DND-41 (cell line): Measurements from ENCODE around the gene CFAP97.

Experiments used
- ATAC-seq: fragments of 200-7000 bp; cut with Tn5 transposase; 3 replicates; pipeline ENCODE4 v1.9.1; 2021; ENCODE audit warnings: low read depth; ENCODE audit not compliant: insufficient read depth
- DNase-seq: peaks from one replicate; pipeline ENCODE4 v3.0.0-alpha.2; 2020
- H2AFZ ChIP-seq: 2 replicates; pipeline ENCODE4 v1.6.0; 2012; ENCODE audit warnings: low read depth, low read length
- H3K27ac ChIP-seq: 2 replicates; pipeline ENCODE4 v1.5.1; 2012; ENCODE audit warnings: low read length, inconsistent platforms
- H3K27me3 ChIP-seq: fragments of 200-600 bp; sonication (generic); 2 replicates; pipeline ENCODE4 v1.6.0; 2012; ENCODE audit warnings: low read length, mild to moderate bottlenecking, inconsistent platforms; ENCODE audit not compliant: insufficient read depth, poor library complexity
- H3K36me3 ChIP-seq: 2 replicates; pipeline ENCODE4 v1.5.1; 2012; ENCODE audit warnings: low read length, inconsistent platforms; ENCODE audit not compliant: insufficient read depth
- H3K4me1 ChIP-seq: 2 replicates; pipeline ENCODE4 v1.5.1; 2012; ENCODE audit warnings: mild to moderate bottlenecking, low read length; ENCODE audit not compliant: insufficient read depth
- H3K4me2 ChIP-seq: 2 replicates; pipeline ENCODE4 v1.6.0; 2012; ENCODE audit warnings: mild to moderate bottlenecking, moderate library complexity, low read length, inconsistent platforms; ENCODE audit not compliant: insufficient read depth
- H3K4me3 ChIP-seq, 2 experiments: fragments of 200-600 bp in 1 of 2; shearing (Covaris generic) in 1 of 2; 2 replicates each; pipeline ENCODE4 v1.5.1; 2012 to 2016; ENCODE audit warnings: inconsistent platforms in 2 of 2, low read length in 2 of 2, mild to moderate bottlenecking in 2 of 2, low read depth in 1 of 2, moderate library complexity in 1 of 2
- H3K79me2 ChIP-seq: 2 replicates; pipeline ENCODE4 v1.6.0; 2012; ENCODE audit warnings: low read length, inconsistent platforms; ENCODE audit not compliant: insufficient read depth
- H3K9ac ChIP-seq: 2 replicates; pipeline ENCODE4 v1.6.0; 2012; ENCODE audit warnings: low read depth, mild to moderate bottlenecking, inconsistent platforms, low read length, moderate library complexity
- H3K9me3 ChIP-seq: 2 replicates; pipeline ENCODE4 v1.5.1; 2012; ENCODE audit warnings: low read length, moderate library complexity, mild to moderate bottlenecking, inconsistent platforms; ENCODE audit not compliant: insufficient read depth, severe bottlenecking
- H4K20me1 ChIP-seq: 2 replicates; pipeline ENCODE4 v1.6.0; 2012; ENCODE audit warnings: low read length; ENCODE audit not compliant: insufficient read depth
- CTCF ChIP-seq: IDR thresholded peaks from 2 replicates; pipeline ENCODE4 v1.5.1; 2012; ENCODE audit warnings: borderline replicate concordance, low read length, moderate library complexity, mild to moderate bottlenecking; ENCODE audit not compliant: poor library complexity, severe bottlenecking; ENCODE audit errors: extremely low read depth
- EZH2 ChIP-seq: IDR thresholded peaks from 3 replicates; pipeline ENCODE4 v1.6.1; 2012; ENCODE audit warnings: borderline replicate concordance, low read depth, mild to moderate bottlenecking, moderate library complexity, low read length, inconsistent platforms; ENCODE audit not compliant: severe bottlenecking

CFAP97 gene

DNA sequence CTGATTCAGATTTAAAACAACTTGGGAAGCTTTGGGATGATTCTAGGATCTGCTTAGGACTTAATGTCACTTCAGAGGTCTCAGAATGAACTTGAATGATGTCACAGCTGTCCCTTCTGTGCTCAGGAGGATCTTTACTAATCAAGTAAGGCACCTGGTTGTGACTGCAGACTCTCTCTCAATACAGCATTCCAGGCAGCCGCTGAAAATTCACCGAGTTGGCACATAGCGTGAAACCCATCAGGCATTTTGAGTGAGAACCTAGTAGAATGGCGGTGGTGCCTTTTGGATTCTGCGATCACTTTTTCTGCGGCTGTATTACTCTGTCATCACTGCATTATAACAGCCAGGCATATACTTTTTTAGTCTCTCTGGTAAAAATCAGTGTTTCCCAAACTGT is 22.1 kb upstream of the CFAP97 start:
- H3K4me1 ChIP-seq, result no peaks in the 10 kb centered on the region
- H2AFZ ChIP-seq, result no peak overlapping the region
- H3K27ac ChIP-seq, result no peak overlapping the region
- H3K36me3 ChIP-seq, result no peaks in the 10 kb centered on the region
- ATAC-seq, result no peak
- TF ChIP-seq CTCF (no peak), EZH2 (no peak)
- no peak for DNase-seq
- H3K9me3 ChIP-seq, result no peaks in the 10 kb centered on the region
- H4K20me1 ChIP-seq, result no peaks in the 10 kb centered on the region
- no peak overlapping the region for H3K9ac ChIP-seq
- H3K27me3 ChIP-seq, result peaks cover 3% of the 10 kb centered on the region
- H3K4me3 ChIP-seq, result no peak overlapping the region
- H3K79me2 ChIP-seq, result no peaks in the 10 kb centered on the region
- H3K4me2 ChIP-seq, result no peak overlapping the region

- Histone ChIP-seq H3K27ac (no peak overlapping the region), H3K9me3 (no peaks in the 10 kb centered on the region), H4K20me1 (no peaks in the 10 kb centered on the region), H3K4me3 (no peak overlapping the region), H3K4me2 (no peak overlapping the region), H3K9ac (no peak overlapping the region), H3K36me3 (no peaks in the 10 kb centered on the region), H3K79me2 (no peaks in the 10 kb centered on the region), H2AFZ (no peak overlapping the region), H3K27me3 (peaks cover 3% of the 10 kb centered on the region), H3K4me1 (no peaks in the 10 kb centered on the region)
- TF ChIP-seq CTCF (no peak), EZH2 (no peak)
- ATAC-seq (no peak), DNase-seq (no peak)
Observed at GRCh38 chr4:185224597-185224996, 20.8 kb upstream of the CFAP97 start.

- H3K27ac ChIP-seq, result no peak overlapping the region
- H3K9ac ChIP-seq, result no peak overlapping the region
- DNase-seq (no peak), ATAC-seq (no peak)
- no peak overlapping the region for H2AFZ ChIP-seq
- H3K79me2 ChIP-seq, result no peaks in the 10 kb centered on the region
- no peaks in the 10 kb centered on the region for H3K9me3 ChIP-seq
- no peaks in the 10 kb centered on the region for H3K36me3 ChIP-seq
- no peak overlapping the region for H3K4me3 ChIP-seq
- peaks cover 3% of the 10 kb centered on the region for H3K27me3 ChIP-seq
- no peak for TF ChIP-seq CTCF
- TF ChIP-seq EZH2, result no peak
- no peaks in the 10 kb centered on the region for H3K4me1 ChIP-seq
- no peaks in the 10 kb centered on the region for H4K20me1 ChIP-seq
- no peak overlapping the region for H3K4me2 ChIP-seq
Observed at GRCh38 chr4:185222598-185222997, 18.8 kb upstream of the CFAP97 start.

DNA sequence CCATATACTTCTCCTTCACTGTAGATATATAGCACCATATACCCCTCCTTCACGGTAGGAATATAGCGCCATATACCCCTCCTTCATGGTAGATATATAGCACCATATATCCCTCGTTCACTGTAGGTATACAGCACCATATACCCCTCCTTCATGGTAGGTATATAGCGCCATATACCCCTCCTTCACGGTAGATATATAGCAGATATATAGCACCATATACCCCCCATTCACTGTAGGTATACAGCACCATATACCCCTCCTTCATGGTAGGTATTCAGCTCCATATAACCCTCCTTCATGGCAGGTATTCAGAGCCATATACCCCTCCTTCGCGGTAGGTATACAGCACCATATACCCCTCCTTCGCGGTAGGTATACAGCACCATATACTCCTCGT is 18.1 kb upstream of the CFAP97 start:
- Histone ChIP-seq H4K20me1 (no peaks in the 10 kb centered on the region), H3K4me2 (no peak overlapping the region)
- DNase-seq, result no peak

More for the DNA sequence above, 18.1 kb upstream of the CFAP97 start:
- no peaks in the 10 kb centered on the region for H3K4me1 ChIP-seq
- no peaks in the 10 kb centered on the region for H3K79me2 ChIP-seq
- no peak overlapping the region for H2AFZ ChIP-seq
- H3K9me3 ChIP-seq, result no peaks in the 10 kb centered on the region
- H3K36me3 ChIP-seq, result no peaks in the 10 kb centered on the region
- H3K4me3 ChIP-seq, result no peak overlapping the region
- no peak for TF ChIP-seq CTCF
- TF ChIP-seq EZH2, result no peak
- no peaks in the 10 kb centered on the region for H3K27me3 ChIP-seq
- no peak for ATAC-seq
- H3K9ac ChIP-seq, result no peak overlapping the region
- H3K27ac ChIP-seq, result no peak overlapping the region
